ENCODE measurements around the gene MMP17. TPM values are rescaled to one million over a fixed set of nuclear protein-coding genes. Genes with fewer than 3 reads are reported as not detected.

The MMP17 gene
- total and polyA plus RNA-seq, 2 donors (not counting 3 experiments of a cell fraction or from before 2014, with no cell fraction given): 3.6 to 10.8 TPM

Small RNAs within 50 kb of the gene (small RNA-seq; reads per million reads assigned to genes)
- gene RNA5SP378 (ENCODE audit: insufficient read depth, insufficient read length, low read depth, low replicate concordance) (not detected), gene RNU6-1017P (ENCODE audit: insufficient read depth, insufficient read length, low read depth, low replicate concordance) (not detected)

Other genes with a start within 250 kb of the MMP17 start
- gene SFSWAP, start 117.3 kb upstream of the MMP17 start, total RNA-seq: 53.1 and 53.3 TPM in 2 replicates
- 38.1 and 49.4 TPM in 2 replicates for gene SFSWAP, start 117.3 kb upstream of the MMP17 start, polyA plus RNA-seq
- gene ULK1, start 66.2 kb downstream of the MMP17 start, total RNA-seq: 37.8 and 38.2 TPM in 2 replicates
- gene ULK1, start 66.2 kb downstream of the MMP17 start, polyA plus RNA-seq: 14.4 and 17.8 TPM in 2 replicates
- gene PUS1, start 100.9 kb downstream of the MMP17 start, total RNA-seq: 47.9 and 52.2 TPM in 2 replicates
- gene PUS1, start 100.9 kb downstream of the MMP17 start, polyA plus RNA-seq: 29.0 and 33.9 TPM in 2 replicates
- 57.3 and 57.7 TPM in 2 replicates for gene EP400, start 121.5 kb downstream of the MMP17 start, total RNA-seq
- 7.5 and 9.0 TPM in 2 replicates for gene EP400, start 121.5 kb downstream of the MMP17 start, polyA plus RNA-seq